Superior temporal gyrus (tissue), 1 donor: ENCODE data around the gene UBAC2.
"Not testable (repeated sequence)": the region's sequence is repeated elsewhere in the genome, so short reads cannot be mapped to it uniquely, and the experiment has no call there.

ENCODE experiments used
- DNase-seq: peaks from one replicate; pipeline ENCODE4 v3.0.0-alpha.2; 2016; ENCODE audit errors: extremely low spot score

UBAC2 gene

GRCh38 chr13:99214731-99215130, 14.1 kb downstream of the UBAC2 start:
- no peak for DNase-seq

- DNase-seq, result no peak
Measured at GRCh38 chr13:99215184-99215830, 14.7 kb downstream of the UBAC2 start.

DNA sequence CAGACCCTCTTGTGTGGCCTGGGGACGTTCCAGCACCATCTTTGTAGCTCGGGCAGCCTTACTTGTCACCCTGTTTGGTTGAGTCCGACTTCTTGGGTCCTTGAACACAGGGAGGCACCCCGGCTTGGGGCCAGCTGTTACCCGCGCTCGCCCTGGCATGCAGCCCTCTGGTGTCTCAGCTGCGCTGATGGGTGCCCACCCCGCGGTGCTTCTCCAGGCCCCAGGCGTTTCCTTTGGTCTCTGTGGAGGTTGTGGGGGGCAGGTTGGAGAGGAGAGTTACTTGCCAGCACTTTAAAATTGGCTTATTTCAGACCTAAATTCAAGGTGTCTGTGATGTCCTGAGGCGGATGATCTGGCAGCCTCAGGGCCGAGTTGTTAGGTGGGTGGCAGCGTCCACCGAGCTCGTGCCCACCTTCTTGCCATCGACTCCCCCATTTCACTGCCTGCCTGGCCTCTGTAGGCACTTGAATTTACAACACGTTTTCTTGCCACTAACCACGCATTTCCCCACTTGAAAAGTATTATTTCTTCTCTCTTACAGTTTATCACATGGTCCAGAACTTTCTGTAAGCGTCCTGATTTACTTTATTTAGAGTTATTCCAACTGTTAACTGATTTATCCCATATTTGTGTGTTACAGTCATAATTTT, 16.9 kb downstream of the UBAC2 start:
- DNase-seq, result no peak

DNA sequence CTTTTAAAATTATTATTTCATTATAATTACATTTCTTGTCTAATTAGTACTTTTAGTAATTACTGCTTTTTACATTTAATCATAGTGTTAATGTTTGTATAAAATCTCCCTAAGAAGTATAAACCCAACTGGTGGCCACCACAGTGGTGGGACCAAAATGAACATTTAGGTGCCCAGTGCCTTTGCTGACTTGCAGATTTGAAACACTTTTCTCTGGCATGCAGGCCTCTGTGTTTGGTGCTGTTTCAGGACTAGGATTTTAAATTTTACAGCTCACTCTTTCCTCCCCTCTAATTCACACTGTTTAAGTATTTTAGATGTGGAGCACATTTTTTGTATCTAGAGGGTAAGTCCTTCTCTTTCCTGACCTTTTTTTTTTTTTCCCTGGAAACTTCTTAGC, 17.5 kb downstream of the UBAC2 start:
- DNase-seq, result no peak

DNA sequence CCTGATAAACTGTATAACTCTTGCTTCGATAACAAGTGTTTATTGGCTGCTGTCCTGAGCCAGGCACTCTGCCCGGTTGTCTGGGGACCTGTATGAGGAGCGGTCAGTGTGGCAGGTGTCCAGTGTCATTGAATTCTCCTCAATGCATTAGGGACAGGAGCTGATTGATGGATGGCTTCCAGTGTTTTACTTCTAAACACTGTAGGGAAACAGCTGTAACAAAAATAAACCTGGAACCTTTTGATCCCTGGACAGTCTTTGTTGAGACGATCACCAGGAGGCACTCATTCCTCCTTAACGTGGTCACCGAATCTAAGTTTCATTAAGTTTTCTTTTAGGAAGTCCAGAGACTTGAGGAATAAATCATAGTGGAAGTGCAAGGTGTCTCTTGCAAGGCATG, 17.9 kb downstream of the UBAC2 start:
- no peak for DNase-seq

GRCh38 chr13:99218969-99219368, 18.3 kb downstream of the UBAC2 start:
- DNase-seq, result no peak

DNA sequence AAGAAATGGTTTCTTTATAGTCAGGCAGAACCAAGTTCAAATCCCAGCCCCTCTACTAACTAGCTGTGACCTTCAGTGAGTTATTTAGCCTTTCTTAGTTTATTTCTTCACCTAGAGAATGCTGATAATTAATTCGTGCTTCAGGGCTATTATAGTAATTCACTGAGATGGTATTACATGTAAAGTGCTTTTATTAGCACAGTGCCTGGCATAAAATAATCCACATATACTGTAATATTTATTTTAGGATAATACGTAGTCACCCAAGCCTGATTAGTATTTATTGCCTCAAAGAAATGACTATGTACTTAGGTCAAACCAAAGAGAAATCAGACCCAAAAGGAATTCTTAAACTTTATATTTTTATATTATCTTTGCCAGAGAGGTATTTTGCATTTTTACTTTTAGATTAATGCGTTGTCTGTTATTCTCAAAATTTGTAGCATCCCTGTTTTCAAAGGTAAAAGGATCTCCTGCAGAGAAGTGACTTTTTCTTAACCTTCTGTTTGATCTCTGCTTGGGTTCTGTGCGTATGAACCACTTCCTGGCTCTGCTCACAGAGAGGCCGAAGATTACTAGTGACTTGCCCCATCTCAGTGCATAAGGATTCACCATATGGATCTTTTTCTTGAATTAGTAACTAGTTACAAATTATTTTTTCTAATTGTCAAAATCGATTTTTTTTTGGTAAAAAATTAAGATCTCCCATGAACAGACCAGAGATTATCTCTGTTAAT, 19.7 kb downstream of the UBAC2 start:
- no peak for DNase-seq

DNA sequence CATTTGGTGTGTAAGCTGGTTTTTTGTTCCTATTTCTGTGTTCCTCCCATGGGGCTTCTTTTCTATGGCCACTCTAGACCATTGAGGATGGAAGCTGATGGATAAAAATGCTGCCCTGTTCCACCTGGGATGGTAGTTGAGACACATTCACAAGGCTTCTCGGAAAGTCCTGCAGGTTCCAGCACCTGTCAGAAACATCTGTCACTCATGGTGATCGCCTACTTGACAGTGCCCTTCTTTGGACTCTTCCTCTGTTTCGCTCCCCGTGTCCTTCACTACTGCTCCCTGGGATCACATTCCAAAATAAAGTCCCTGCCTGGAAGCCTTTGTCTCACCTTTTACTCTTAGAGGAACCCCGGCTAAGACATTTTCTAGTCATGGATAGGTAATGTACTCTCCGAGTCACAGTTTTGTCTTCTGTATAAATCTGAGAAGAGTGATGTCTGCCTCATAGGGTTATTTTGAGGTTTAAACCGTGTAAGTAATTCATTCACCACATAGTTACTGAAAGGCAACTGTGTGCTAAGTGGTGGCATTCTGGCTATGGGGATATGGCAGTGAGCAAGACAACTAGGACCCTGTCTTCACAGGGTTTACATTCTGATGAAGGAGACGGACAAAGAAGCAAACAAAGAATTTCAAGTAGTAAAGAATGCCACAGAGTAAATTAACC, 21.0 kb downstream of the UBAC2 start:
- DNase-seq, result no peak

DNA sequence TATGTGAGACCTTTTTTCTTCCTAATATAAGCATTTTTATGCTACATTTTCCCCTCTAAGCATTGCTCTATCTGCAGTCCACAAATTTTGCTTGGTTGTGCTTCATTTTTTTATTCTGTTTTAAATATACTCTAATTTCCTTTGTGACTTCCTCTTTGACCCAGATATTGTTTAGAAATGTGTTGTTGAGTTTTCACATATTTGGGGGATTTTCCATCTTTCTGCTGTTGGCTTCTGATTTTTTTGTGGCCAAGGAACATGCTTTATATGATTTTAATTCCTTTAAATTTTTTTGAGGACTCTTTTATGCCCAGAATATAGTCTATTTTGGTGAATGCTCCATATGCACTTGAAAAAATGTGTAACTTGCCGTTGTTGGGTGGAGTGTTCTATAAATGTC, 22.9 kb downstream of the UBAC2 start:
- DNase-seq, result no peak

GRCh38 chr13:99224021-99224420, 23.4 kb downstream of the UBAC2 start:
- no peak for DNase-seq

DNA sequence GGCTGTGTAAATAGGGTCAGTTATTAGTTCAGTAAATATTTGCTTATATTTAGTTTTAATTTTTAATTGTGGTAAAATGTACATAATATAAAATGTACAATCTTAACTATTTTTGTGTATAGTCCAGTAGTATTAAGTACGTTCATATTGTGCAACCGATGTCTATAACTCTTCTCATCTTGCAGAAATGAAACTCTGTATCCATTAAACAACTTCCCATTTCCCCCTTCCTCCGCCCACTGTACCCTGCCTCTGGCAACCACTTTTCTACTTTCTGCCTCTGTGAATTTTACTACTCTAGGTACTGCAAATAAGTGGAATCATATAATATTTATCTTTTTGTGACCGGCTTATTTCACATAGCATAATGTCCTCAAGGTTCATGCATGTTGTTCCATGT, 24.4 kb downstream of the UBAC2 start:
- DNase-seq, result no peak

GRCh38 chr13:99226513-99226912, 25.9 kb downstream of the UBAC2 start:
- DNase-seq, result no peak

DNA sequence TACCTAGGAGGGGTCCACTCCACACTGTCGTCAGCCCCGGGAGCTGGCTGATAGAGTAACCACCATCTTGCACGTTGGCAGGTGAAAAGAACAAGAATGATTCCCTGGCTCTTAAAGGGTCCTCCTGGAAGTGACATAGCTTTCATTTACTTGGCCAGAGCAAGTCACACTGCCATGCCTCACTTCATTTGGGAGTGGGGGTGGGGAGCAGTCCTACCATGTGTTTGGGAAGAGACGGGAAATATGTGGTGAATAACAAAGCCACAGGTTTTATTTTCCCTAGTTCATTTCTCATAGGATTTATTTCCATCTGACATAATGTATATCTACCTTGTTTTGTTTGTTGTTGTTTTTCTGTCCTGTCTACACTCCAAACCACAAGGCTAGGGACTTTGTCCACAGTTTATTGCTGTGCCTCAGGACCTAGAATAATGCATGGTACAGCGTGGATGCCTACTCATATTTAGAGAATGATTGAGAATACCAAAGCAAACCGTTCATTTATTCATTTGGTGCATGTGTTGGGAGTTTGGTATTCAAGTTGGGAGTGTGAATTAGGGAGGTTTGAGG, 26.8 kb downstream of the UBAC2 start:
- DNase-seq, result no peak

GRCh38 chr13:99227909-99228688, 27.4 kb downstream of the UBAC2 start:
- no peak for DNase-seq

DNA sequence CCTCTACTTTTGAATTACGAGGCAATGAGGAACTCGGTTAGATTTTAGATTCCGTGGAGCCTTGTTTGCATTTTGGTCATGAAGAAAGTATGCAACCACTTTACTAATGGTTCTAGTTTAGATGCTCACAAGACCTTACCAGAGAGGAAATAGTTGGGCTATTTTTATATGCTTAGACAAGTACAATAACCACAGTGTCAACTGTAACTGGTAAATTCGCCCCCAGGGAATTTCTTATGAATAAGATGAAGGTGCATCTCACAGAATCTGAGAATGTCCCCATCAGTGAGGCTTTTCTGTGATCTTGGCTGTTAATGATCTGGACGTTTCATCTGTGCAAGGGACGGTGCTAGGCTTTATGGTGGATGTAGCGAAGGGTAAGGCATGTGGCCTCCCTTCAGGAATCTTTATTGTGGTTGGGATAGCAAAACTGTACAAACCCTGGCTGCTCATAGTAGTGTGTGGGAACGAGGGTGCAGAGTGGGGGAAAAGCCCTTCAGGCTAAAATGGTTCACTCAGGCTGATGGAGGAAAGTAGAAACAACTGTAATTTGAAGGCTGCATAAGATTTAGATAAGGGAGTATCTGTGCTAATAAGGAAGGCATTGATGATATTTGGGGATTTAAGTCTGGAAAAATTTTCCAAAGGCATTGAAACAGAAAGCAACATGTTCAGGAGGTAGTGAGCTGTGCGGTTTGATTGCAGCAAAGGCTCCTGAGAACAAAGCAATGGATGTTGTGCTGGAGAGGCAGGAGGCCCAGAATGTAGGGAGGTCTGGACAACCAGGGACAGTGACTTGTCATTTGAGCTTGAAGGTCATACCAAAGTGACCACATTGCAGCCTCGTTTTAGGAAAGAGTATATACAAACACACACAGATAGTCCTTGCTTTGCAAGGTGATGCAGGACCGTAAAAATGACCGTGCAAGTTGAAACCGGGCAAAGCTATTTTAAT, 28.4 kb downstream of the UBAC2 start:
- DNase-seq, result no peak

GRCh38 chr13:99230588-99230987, 29.9 kb downstream of the UBAC2 start:
- DNase-seq, result not testable (repeated sequence)

DNA sequence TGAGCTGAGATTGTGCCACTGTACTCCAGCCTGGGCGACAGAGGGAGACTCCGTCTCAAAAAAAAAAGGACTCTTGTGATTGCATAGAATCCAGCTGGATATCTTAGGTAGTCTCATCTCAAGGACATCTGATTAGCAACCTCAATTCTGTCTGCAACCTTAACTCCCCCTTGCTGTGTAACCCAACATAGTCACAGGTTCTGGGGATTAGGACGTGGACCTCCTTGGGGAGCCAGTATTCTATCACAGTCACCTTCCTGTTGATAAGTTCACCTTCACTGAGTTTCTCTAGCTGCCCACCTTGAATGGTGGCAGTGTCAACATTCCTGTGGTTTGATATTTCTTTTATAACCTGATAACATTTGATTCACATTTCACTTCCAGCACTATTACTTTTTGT, 30.3 kb downstream of the UBAC2 start:
- no peak for DNase-seq

- no peak for DNase-seq
Measured at GRCh38 chr13:99231721-99232120, 31.1 kb downstream of the UBAC2 start.

GRCh38 chr13:99237981-99238662, 37.5 kb downstream of the UBAC2 start:
- DNase-seq, result no peak

- no peak for DNase-seq
Measured at GRCh38 chr13:99246100-99246499, 45.4 kb downstream of the UBAC2 start.
